HCT116 (cell line): ENCODE data around the gene PIAS2. TPM values are rescaled to one million over a fixed set of nuclear protein-coding genes. Genes with fewer than 3 reads are reported as not detected.

ENCODE experiments used
- ATAC-seq: fragments of 200-7000 bp; cut with Tn5 transposase; 2 replicates; pipeline ENCODE4 v1.9.1; 2020; ENCODE audit warnings: mild to moderate bottlenecking, moderate library complexity
- BruUV-seq: library from RNA; stranded (reverse); fragments of 400-500 nt; replicated peaks from 2 replicates; lab custom pipeline; 2021; lab: Mats Ljungman, UMichigan
- CTCF ChIA-PET: fragments of 300-600 bp; sonication (Branson Sonifier 250); formaldehyde crosslinking; loops from one replicate; lab custom pipeline; 2021; ENCODE audit warnings: antibody characterized with exemption; lab: Charles Lee
- POLR2A ChIA-PET: fragments of 300-600, 350-600 bp; sonication (Branson Sonifier 250); formaldehyde crosslinking; loops from one replicate; lab custom pipeline; 2021; ENCODE audit warnings: antibody characterized with exemption; lab: Charles Lee
- RAD21 ChIA-PET, 2 experiments: fragments of 300-600 bp; sonication (Branson Sonifier 250); formaldehyde crosslinking; loops; one replicate each; lab custom pipeline; 2023; ENCODE audit warnings: low total read pairs in 2 of 2; ENCODE audit not compliant: uncharacterized antibody in 2 of 2, unreplicated experiment in 2 of 2, low non-redundant PET in 1 of 2; lab: Charles Lee
- DNase-seq: peaks from one replicate; pipeline ENCODE4 v3.0.0-alpha.2; 2010; ENCODE audit warnings: low read depth, low spot score
- H2AFZ ChIP-seq: fragments of 200-600 bp; shearing (Covaris generic), sonication (generic); 2 replicates; pipeline ENCODE4 v1.6.1; 2017; ENCODE audit warnings: low read depth, mixed run types, mixed read lengths, antibody characterized with exemption, low read length; ENCODE audit not compliant: poor library complexity, severe bottlenecking
- H3K27ac ChIP-seq: 2 replicates; pipeline ENCODE4 v1.5.1; 2012; ENCODE audit warnings: low read depth, low read length
- H3K27me3 ChIP-seq: fragments of 200-600 bp; sonication (generic); 2 replicates; pipeline ENCODE4 v1.6.1; 2016; ENCODE audit warnings: mixed run types, low read length, mixed read lengths; ENCODE audit not compliant: insufficient read depth
- H3K36me3 ChIP-seq, 2 experiments: fragments of 200-500 bp in 1 of 2; fragments of 200-600 bp in 1 of 2; sonication (Bioruptor generic) in 1 of 2; sonication (generic) in 1 of 2; 2 replicates each; pipeline versions ENCODE4 v1.5.1 to v1.6.1; 2014 to 2016; ENCODE audit warnings: low read length in 2 of 2, inconsistent platforms in 1 of 2, mixed read lengths in 1 of 2, mixed run types in 1 of 2; ENCODE audit not compliant: insufficient read depth in 2 of 2, control insufficient read depth in 1 of 2
- H3K4me1 ChIP-seq, 2 experiments: fragments of 200-600 bp in 1 of 2; sonication (generic) in 1 of 2; 2 replicates each; pipeline versions ENCODE4 v1.5.1 to v1.6.1; 2012 to 2017; ENCODE audit warnings: low read length in 2 of 2, inconsistent platforms in 1 of 2, mild to moderate bottlenecking in 1 of 2, mixed read lengths in 1 of 2, mixed run types in 1 of 2, moderate library complexity in 1 of 2; ENCODE audit not compliant: insufficient read depth in 2 of 2, control insufficient read depth in 1 of 2
- H3K4me2 ChIP-seq: fragments of 200-600 bp; sonication (generic); 2 replicates; pipeline ENCODE4 v1.6.1; 2017; ENCODE audit warnings: mixed run types, low read length, mixed read lengths
- H3K4me3 ChIP-seq, 2 experiments: fragments of 200-600 bp in 1 of 2; sonication (generic) in 1 of 2; replicated peaks in 1 of 2; 2 replicates each; pipeline ENCODE4 v1.5.1; 2011 to 2016; ENCODE audit warnings: low read length in 2 of 2, control low read depth in 1 of 2, low read depth in 1 of 2, mild to moderate bottlenecking in 1 of 2, mixed read lengths in 1 of 2, mixed run types in 1 of 2
- H3K79me2 ChIP-seq: fragments of 200-600 bp; sonication (generic); 2 replicates; pipeline ENCODE4 v1.6.1; 2017; ENCODE audit warnings: mild to moderate bottlenecking, mixed run types, low read length, moderate library complexity, mixed read lengths; ENCODE audit not compliant: insufficient read depth
- H3K9ac ChIP-seq: fragments of 200-600 bp; sonication (generic); 2 replicates; pipeline ENCODE4 v1.6.1; 2016; ENCODE audit warnings: low read length, mixed read lengths
- H3K9me2 ChIP-seq: fragments of 200-600 bp; sonication (generic), shearing (Covaris generic); 2 replicates; pipeline ENCODE4 v1.6.1; 2017; ENCODE audit warnings: mixed run types, mild to moderate bottlenecking, moderate library complexity; ENCODE audit not compliant: insufficient read depth
- H3K9me3 ChIP-seq, 2 experiments: fragments of 200-500 bp in 1 of 2; fragments of 200-600 bp in 1 of 2; sonication (Bioruptor generic) in 1 of 2; sonication (generic) in 1 of 2; 2 replicates each; pipeline ENCODE4 v1.6.1; 2014 to 2017; ENCODE audit warnings: low read length in 2 of 2, mixed read lengths in 2 of 2, inconsistent platforms in 1 of 2, low read depth in 1 of 2, mild to moderate bottlenecking in 1 of 2, mixed run types in 1 of 2, moderate library complexity in 1 of 2; ENCODE audit not compliant: control insufficient read depth in 1 of 2, insufficient read depth in 1 of 2
- H4K20me1 ChIP-seq: fragments of 200-600 bp; sonication (generic), shearing (Covaris generic); 2 replicates; pipeline ENCODE4 v1.6.1; 2017; ENCODE audit warnings: mixed run types, mild to moderate bottlenecking, moderate library complexity; ENCODE audit not compliant: insufficient read depth
- CBX3 ChIP-seq: IDR thresholded peaks from 2 replicates; pipeline ENCODE4 v1.6.1; 2012; ENCODE audit warnings: low read depth
- CTCF ChIP-seq, 3 experiments: fragments of 200-600 bp in 1 of 3; sonication (generic) in 1 of 3; IDR thresholded peaks in 2 of 3; conservative IDR thresholded peaks in 1 of 3; 2 replicates each; pipeline ENCODE4 v1.5.1; 2012 to 2017; ENCODE audit warnings: low read depth in 2 of 3, low read length in 2 of 3, antibody characterized with exemption in 1 of 3, borderline replicate concordance in 1 of 3, control low read depth in 1 of 3, mild to moderate bottlenecking in 1 of 3, mixed read lengths in 1 of 3, mixed run types in 1 of 3, moderate library complexity in 1 of 3; ENCODE audit not compliant: insufficient read depth in 1 of 3
- EGR1 ChIP-seq: IDR thresholded peaks from 2 replicates; pipeline ENCODE4 v1.6.1; 2012; ENCODE audit warnings: low read depth
- EZH2 ChIP-seq: fragments of 200-600 bp; sonication (generic); IDR thresholded peaks from 2 replicates; pipeline ENCODE4 v1.6.1; 2017; ENCODE audit warnings: antibody characterized with exemption, mixed run types
- MAX ChIP-seq: IDR thresholded peaks from 2 replicates; pipeline ENCODE4 v1.6.1; 2012
- POLR2A ChIP-seq: IDR thresholded peaks from 2 replicates; pipeline ENCODE4 v1.7.0; 2011; ENCODE audit warnings: borderline replicate concordance; ENCODE audit not compliant: insufficient read depth, insufficient read length; ENCODE audit errors: extremely low read depth
- TCF7L2 ChIP-seq: IDR thresholded peaks from 2 replicates; pipeline ENCODE4 v1.7.0; 2011; ENCODE audit warnings: borderline replicate concordance, inconsistent platforms; ENCODE audit not compliant: insufficient read depth, insufficient read length; ENCODE audit errors: extremely low read depth
- ZFX ChIP-seq: fragments of 450-650 bp; IDR thresholded peaks from 2 replicates; pipeline ENCODE4 v1.6.1; 2017
- intact Hi-C: fragments of 100-400 bp; cut with micrococcal nuclease; formaldehyde crosslinking; loops from 2 replicates; pipeline ENCODE4 v1.10.0; 2022
- total RNA-seq: library from RNA; stranded (reverse); gene quantifications from one replicate; pipeline ENCODE4 v1.2.1, GENCODE V29; 2021; ENCODE audit not compliant: unreplicated experiment
- TF ChIP-seq, protein P1 (sequence below): IDR thresholded peaks from 2 replicates; pipeline ENCODE4 v1.6.1; 2012

PIAS2 gene
- total RNA-seq, 1 experiment from 2014 or later = 31.7 TPM

DNA sequence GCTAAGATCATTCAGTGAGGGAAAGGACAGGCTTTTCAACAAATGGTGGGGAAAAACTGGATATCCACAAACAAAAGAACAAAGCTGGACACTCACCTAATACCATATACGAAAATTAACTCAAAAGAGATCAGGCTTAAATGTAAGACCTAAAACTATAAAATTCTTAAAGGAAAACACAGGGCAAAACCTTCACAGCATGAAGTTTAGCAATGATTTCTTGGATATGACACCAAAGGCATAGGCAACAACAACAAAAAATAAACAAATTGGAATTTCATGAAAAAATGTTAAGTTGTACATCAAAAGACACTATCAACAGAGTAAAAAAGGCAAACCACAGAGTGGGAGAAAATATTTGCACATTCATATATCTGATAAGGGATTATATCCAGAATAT is 28.3 kb downstream of the PIAS2 start:
- peaks cover 0 to 24% of the 10 kb centered on the region in 2 experiments; a peak in 2 of 4 replicates for H3K36me3 ChIP-seq
- H3K9ac ChIP-seq = no peak overlapping the region
- no peaks in the 10 kb centered on the region for H3K9me2 ChIP-seq
- H4K20me1 ChIP-seq = no peaks in the 10 kb centered on the region
- H2AFZ ChIP-seq = no peak overlapping the region
- intact Hi-C loops = no loop called here
- ChIA-PET RAD21 (no interaction called here), POLR2A (no interaction called here), CTCF (no interaction called here)
- H3K79me2 ChIP-seq = peaks cover 85% of the 10 kb centered on the region
- H3K27ac ChIP-seq = no peak overlapping the region
- no peak for DNase-seq
- no peaks in the 10 kb centered on the region for H3K4me1 ChIP-seq
- H3K27me3 ChIP-seq = no peaks in the 10 kb centered on the region
- ATAC-seq = no peak
- H3K4me3 ChIP-seq = no peak overlapping the region
- H3K9me3 ChIP-seq = peaks cover 0 to 10% of the 10 kb centered on the region in 2 experiments; a peak in 3 of 4 replicates
- BruUV-seq = TSS peak; percentile 20
- H3K4me2 ChIP-seq = no peak overlapping the region
- TF ChIP-seq EZH2 (no peak), CTCF (IDR thresholded peaks at IDR 0.05 in 2 of 3, conservative IDR thresholded peaks at IDR 0.05 in 1 of 3; ENCODE audit: borderline replicate concordance in 1 of 3, insufficient read depth in 1 of 3, low read depth in 2 of 3, low read length in 2 of 3) (no peak), EGR1 (no peak), CBX3 (no peak), MAX (no peak), ZFX (no peak), TCF7L2 (no peak), POLR2A (no peak)
- TF ChIP-seq, protein P1, sequence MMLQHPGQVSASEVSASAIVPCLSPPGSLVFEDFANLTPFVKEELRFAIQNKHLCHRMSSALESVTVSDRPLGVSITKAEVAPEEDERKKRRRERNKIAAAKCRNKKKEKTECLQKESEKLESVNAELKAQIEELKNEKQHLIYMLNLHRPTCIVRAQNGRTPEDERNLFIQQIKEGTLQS = no peak
- TF ChIP-seq, all 23 proteins: peak for 0
